T-cell (primary cell): ENCODE results near the gene MINDY4B. TPM values are rescaled to one million over a fixed set of nuclear protein-coding genes. Genes with fewer than 3 reads are reported as not detected.
"Not testable (repeated sequence)": the region's sequence is repeated elsewhere in the genome, so short reads cannot be mapped to it uniquely, and the experiment has no call there.

Source experiments
- ATAC-seq, 4 experiments: fragments of 200-7000 bp in 3 of 4; fragments of 150-1000 bp in 1 of 4; cut with Tn5 transposase; replicated peaks in 1 of 4; 1 replicate in 3 of 4; 2 replicates in 1 of 4; pipeline ENCODE4 v1.10.0; 2021; ENCODE audit warnings: moderate library complexity in 3 of 4, mild to moderate bottlenecking in 2 of 4, moderate number of reproducible peaks in 1 of 4
- CTCF ChIA-PET, 2 donors: fragments of 300-600 bp; sonication (Branson Sonifier 250); formaldehyde crosslinking; loops; one replicate each; lab custom pipeline; 2022; ENCODE audit warnings: antibody characterized with exemption in 2 of 2; lab: Charles Lee
- POLR2A ChIA-PET, 2 donors: fragments of 300-600 bp; sonication (Branson Sonifier 250); formaldehyde crosslinking; loops; one replicate each; lab custom pipeline; 2022; ENCODE audit warnings: antibody characterized with exemption in 2 of 2; lab: Charles Lee
- DNase-seq, 35 experiments: peaks; one replicate each; pipeline versions ENCODE4 v3.0.0 to v3.0.0-alpha.2; 2013 to 2023
- H3K27ac ChIP-seq: one replicate; pipeline ENCODE4 v1.5.1; 2013; ENCODE audit warnings: low read length
- H3K27me3 ChIP-seq, 2 experiments: replicated peaks in 1 of 2; 1 replicate in 1 of 2; 2 replicates in 1 of 2; pipeline versions ENCODE4 v1.6.1 to v1.7.0; 2013; ENCODE audit warnings: low read length in 1 of 2, mixed read lengths in 1 of 2; ENCODE audit not compliant: control insufficient read depth in 2 of 2, insufficient read depth in 2 of 2; ENCODE audit errors: extremely low read depth in 1 of 2
- H3K36me3 ChIP-seq, 2 donors: 1 replicate in 1 of 2; 2 replicates in 1 of 2; pipeline versions ENCODE4 v1.6.1 to v1.7.0; 2013; ENCODE audit warnings: low read length in 1 of 2; ENCODE audit not compliant: control insufficient read depth in 2 of 2, insufficient read depth in 1 of 2; ENCODE audit errors: extremely low read depth in 1 of 2
- H3K4me1 ChIP-seq, 2 experiments: 1 replicate in 1 of 2; 2 replicates in 1 of 2; pipeline versions ENCODE4 v1.6.1 to v1.7.0; 2013; ENCODE audit warnings: low read length in 2 of 2, mixed read lengths in 1 of 2; ENCODE audit not compliant: insufficient read depth in 2 of 2, control insufficient read depth in 1 of 2; ENCODE audit errors: extremely low read depth in 1 of 2
- H3K4me3 ChIP-seq, 2 donors: 1 replicate in 1 of 2; 2 replicates in 1 of 2; pipeline versions ENCODE4 v1.5.1 to v1.7.0; 2013; ENCODE audit warnings: mild to moderate bottlenecking in 2 of 2, low read length in 1 of 2, moderate library complexity in 1 of 2; ENCODE audit not compliant: control insufficient read depth in 1 of 2; ENCODE audit errors: extremely low read depth in 1 of 2
- H3K9me3 ChIP-seq: 2 replicates; pipeline ENCODE4 v1.7.0; 2013
- H3K27ac Mint-ChIP-seq, 2 donors: one replicate each; pipeline ENCODE4 v1.8.0; 2020 to 2021; ENCODE audit warnings: mild to moderate bottlenecking in 2 of 2, mixed read lengths in 2 of 2
- H3K27me3 Mint-ChIP-seq, 2 donors: one replicate each; pipeline ENCODE4 v1.8.0; 2021 to 2022; ENCODE audit warnings: mixed read lengths in 2 of 2
- H3K36me3 Mint-ChIP-seq: one replicate; pipeline ENCODE4 v1.8.0; 2021; ENCODE audit warnings: mixed read lengths
- H3K4me1 Mint-ChIP-seq, 3 donors: one replicate each; pipeline ENCODE4 v1.8.0; 2020 to 2022; ENCODE audit warnings: mixed read lengths in 3 of 3, mild to moderate bottlenecking in 1 of 3
- H3K4me3 Mint-ChIP-seq, 3 donors: one replicate each; pipeline ENCODE4 v1.8.0; 2020 to 2022; ENCODE audit warnings: mild to moderate bottlenecking in 3 of 3, mixed read lengths in 3 of 3, moderate library complexity in 3 of 3
- H3K9me3 Mint-ChIP-seq, 3 donors: one replicate each; pipeline ENCODE4 v1.8.0; 2020 to 2022; ENCODE audit warnings: mixed read lengths in 3 of 3
- WGBS: methylation state at CpG from one replicate; pipeline ENCODE4 v1.1.5; 2013; ENCODE audit warnings: missing lambda C conversion rate; ENCODE audit not compliant: insufficient coverage; 5-methylcytosine and 5-hydroxymethylcytosine counted together
- total RNA-seq, 35 experiments: library from RNA in 6 of 35; stranded (reverse) in 6 of 35; fragments of 120-200 nt in 1 of 35; gene quantifications; one replicate each; pipeline versions ENCODE4 v1.2.1 to v1.2.4 and lab custom pipeline; 2013 to 2026

Gene MINDY4B
- total RNA-seq, 5 donors from 2014 or later (not counting 1 experiment from before 2014, with no cell fraction given): not detected

DNA sequence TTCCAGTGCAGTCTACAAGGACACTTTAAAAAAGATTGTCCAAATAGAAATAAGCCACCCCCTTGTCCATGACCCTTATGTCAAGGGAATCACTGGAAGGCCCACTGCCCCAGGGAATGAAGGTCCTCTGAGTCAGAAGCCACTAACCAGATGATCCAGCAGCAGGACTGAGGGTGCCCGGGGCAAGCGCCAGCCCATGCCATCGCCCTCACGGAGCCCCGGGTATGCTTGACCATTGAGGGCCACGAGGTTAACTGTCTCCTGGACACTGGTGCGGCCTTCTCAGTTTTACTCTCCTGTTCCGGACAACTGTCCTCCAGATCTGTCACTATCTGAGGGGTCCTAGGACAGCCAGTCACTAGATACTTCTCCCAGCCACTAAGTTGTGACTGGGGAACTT lies 47.3 kb downstream of the MINDY4B start:
- WGBS: no CpG with 5 or more reads among the region's 8 CpGs
- H3K36me3 Mint-ChIP-seq, H3K9me3 Mint-ChIP-seq, POLR2A ChIA-PET, H3K27me3 ChIP-seq, H3K27ac Mint-ChIP-seq, H3K4me3 ChIP-seq, H3K9me3 ChIP-seq, H3K4me1 ChIP-seq, H3K4me1 Mint-ChIP-seq, CTCF ChIA-PET, H3K36me3 ChIP-seq, H3K4me3 Mint-ChIP-seq, ATAC-seq, H3K27ac ChIP-seq, DNase-seq: not testable (repeated sequence)
- peaks cover 10 to 18% of the 10 kb centered on the region in 2 donors for H3K27me3 Mint-ChIP-seq

DNA sequence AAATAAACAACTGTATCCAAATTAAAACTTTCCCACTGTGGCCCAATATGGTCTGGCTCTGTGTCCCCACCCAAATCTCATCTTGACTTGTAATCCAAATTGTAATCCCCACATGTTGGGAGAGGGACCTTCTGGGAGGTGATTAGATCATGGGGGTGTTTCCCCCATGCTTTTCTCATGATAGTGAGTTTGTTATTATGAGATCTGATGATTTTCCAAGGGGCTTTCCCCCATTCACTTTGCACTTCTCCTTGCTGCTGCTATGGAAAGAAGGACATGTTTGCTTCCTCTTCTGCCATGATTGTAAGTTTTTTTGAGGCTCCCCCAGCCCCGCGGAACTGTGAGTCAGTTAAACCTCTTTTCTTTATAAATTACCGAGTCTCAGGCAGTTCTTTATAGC lies 55.0 kb downstream of the MINDY4B start:
- Mint-ChIP-seq H3K9me3 (peaks cover 0 to 2% (median 0%) of the 10 kb centered on the region in 3 donors), H3K36me3 (no peaks in the 10 kb centered on the region), H3K4me3 (no peak overlapping the region), H3K4me1 (no peaks in the 10 kb centered on the region), H3K27me3 (peaks cover 9 to 11% of the 10 kb centered on the region in 2 donors), H3K27ac (no peak overlapping the region)
- peaks cover 0 to 7% of the 10 kb centered on the region in 2 experiments for H3K27me3 ChIP-seq
- no peaks in the 10 kb centered on the region for H3K9me3 ChIP-seq
- no peak overlapping the region for H3K27ac ChIP-seq
- no peak for ATAC-seq
- ChIA-PET POLR2A (no interaction called here), CTCF (no interaction called here)
- WGBS: no CpG with 5 or more reads among the region's 3 CpGs
- DNase-seq: no peak
- no peak overlapping the region for H3K4me3 ChIP-seq
- H3K36me3 ChIP-seq: no peaks in the 10 kb centered on the region
- H3K4me1 ChIP-seq: no peaks in the 10 kb centered on the region

GRCh38 chr3:150848864-150849263 lies 56.4 kb downstream of the MINDY4B start:
- Histone ChIP-seq H3K9me3 (no peaks in the 10 kb centered on the region), H3K27ac (no peak overlapping the region), H3K4me3 (no peak overlapping the region), H3K4me1 (no peaks in the 10 kb centered on the region), H3K27me3 (peaks cover 0 to 2% of the 10 kb centered on the region in 2 experiments), H3K36me3 (no peaks in the 10 kb centered on the region)
- POLR2A ChIA-PET: no interaction called here
- peaks cover 0 to 2% (median 0%) of the 10 kb centered on the region in 3 donors for H3K9me3 Mint-ChIP-seq
- H3K4me3 Mint-ChIP-seq: no peak overlapping the region
- no CpG with 5 or more reads among the region's 1 CpG for WGBS
- DNase-seq (no peak), ATAC-seq (no peak)
- H3K27ac Mint-ChIP-seq: no peak overlapping the region
- H3K4me1 Mint-ChIP-seq: no peaks in the 10 kb centered on the region
- no peaks in the 10 kb centered on the region for H3K36me3 Mint-ChIP-seq
- peaks cover 0 to 4% of the 10 kb centered on the region in 2 donors for H3K27me3 Mint-ChIP-seq
- CTCF ChIA-PET: no interaction called here

DNA sequence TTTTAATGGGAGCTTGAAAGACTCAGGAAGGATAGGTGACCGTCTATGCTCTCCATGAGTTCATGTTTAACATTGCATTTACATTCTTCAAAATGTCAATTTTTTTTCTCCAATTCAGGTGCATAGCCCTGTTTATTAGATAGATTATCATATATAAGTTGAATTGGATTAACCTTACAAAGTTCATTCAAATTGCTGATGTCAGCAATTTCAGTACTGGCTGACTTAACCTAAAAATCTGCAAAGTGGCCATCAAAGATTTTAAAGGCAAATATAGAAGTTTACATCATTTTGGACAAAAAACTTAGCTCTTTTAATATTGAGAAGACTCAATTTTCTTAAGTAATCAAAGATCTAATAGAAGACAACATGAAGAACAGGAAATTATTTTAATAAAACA lies 57.8 kb downstream of the MINDY4B start:
- H3K9me3 Mint-ChIP-seq: peaks cover 0 to 2% (median 0%) of the 10 kb centered on the region in 3 donors
- H3K4me1 ChIP-seq: no peaks in the 10 kb centered on the region
- no peak overlapping the region for H3K27ac ChIP-seq
- no peak overlapping the region for H3K4me3 Mint-ChIP-seq
- H3K36me3 Mint-ChIP-seq: no peaks in the 10 kb centered on the region
- H3K27me3 ChIP-seq: peaks cover 0 to 3% of the 10 kb centered on the region in 2 experiments
- ChIA-PET CTCF (interaction anchor here in 1 of 2 donors (0.7 kb wide), 1 partner anchor 19 kb away, joined by 3 read pairs; no protein-coding TSS in a partner anchor), POLR2A (no interaction called here)
- H3K27me3 Mint-ChIP-seq: peaks cover 11% of the 10 kb centered on the region in 2 donors
- no peak for ATAC-seq
- no peak for DNase-seq
- H3K27ac Mint-ChIP-seq: no peak overlapping the region
- H3K4me3 ChIP-seq: no peak overlapping the region
- H3K4me1 Mint-ChIP-seq: no peaks in the 10 kb centered on the region
- no peaks in the 10 kb centered on the region for H3K9me3 ChIP-seq
- no peaks in the 10 kb centered on the region for H3K36me3 ChIP-seq
- WGBS: no CpG with 5 or more reads among the region's 1 CpG

GRCh38 chr3:150844484-150844883 lies 60.8 kb downstream of the MINDY4B start:
- Mint-ChIP-seq H3K27ac (no peak overlapping the region), H3K36me3 (no peaks in the 10 kb centered on the region), H3K9me3 (no peaks in the 10 kb centered on the region), H3K4me1 (no peaks in the 10 kb centered on the region), H3K27me3 (peaks cover 16 to 23% of the 10 kb centered on the region in 2 donors), H3K4me3 (no peak overlapping the region)
- H3K4me3 ChIP-seq: no peak overlapping the region
- H3K27ac ChIP-seq: no peak overlapping the region
- ATAC-seq (no peak), DNase-seq (no peak)
- H3K36me3 ChIP-seq: no peaks in the 10 kb centered on the region
- H3K4me1 ChIP-seq: no peaks in the 10 kb centered on the region
- no CpG with 5 or more reads among the region's 3 CpGs for WGBS
- ChIA-PET POLR2A (interaction anchor here in 1 of 2 donors (0.6 kb wide), 2 partner anchors 1395 to 1789 kb away, joined by 3 read pairs; no protein-coding TSS in a partner anchor), CTCF (no interaction called here)
- H3K9me3 ChIP-seq: no peaks in the 10 kb centered on the region
- peaks cover 0 to 17% of the 10 kb centered on the region in 2 experiments for H3K27me3 ChIP-seq

- DNase-seq (no peak), ATAC-seq (no peak)
- H3K9me3 ChIP-seq: no peaks in the 10 kb centered on the region
- WGBS: no CpG with 5 or more reads among the region's 2 CpGs
- no peaks in the 10 kb centered on the region for H3K4me1 ChIP-seq
- no peaks in the 10 kb centered on the region for H3K4me1 Mint-ChIP-seq
- no peak overlapping the region for H3K27ac Mint-ChIP-seq
- no peaks in the 10 kb centered on the region for H3K9me3 Mint-ChIP-seq
- H3K36me3 ChIP-seq: no peaks in the 10 kb centered on the region
- H3K36me3 Mint-ChIP-seq: no peaks in the 10 kb centered on the region
- H3K27ac ChIP-seq: no peak overlapping the region
- POLR2A ChIA-PET: interaction anchor here in 1 of 2 donors (0.7 kb wide), 1 partner anchor 481 kb away, joined by 3 read pairs; no protein-coding TSS in a partner anchor
- H3K27me3 ChIP-seq: peaks cover 0 to 16% of the 10 kb centered on the region in 2 experiments
- no peak overlapping the region for H3K4me3 Mint-ChIP-seq
- H3K4me3 ChIP-seq: no peak overlapping the region
- peaks cover 18 to 24% of the 10 kb centered on the region in 2 donors for H3K27me3 Mint-ChIP-seq
- CTCF ChIA-PET: no interaction called here
These were observed 62.0 kb downstream of the MINDY4B start for GRCh38 chr3:150843241-150843640.
